Endothelial cell of umbilical vein (primary cell): ENCODE results near the gene DDA1.

Source experiments
- CTCF ChIP-seq, 2 donors: IDR thresholded peaks; 1 replicate in 1 of 2; 2 replicates in 1 of 2; pipeline ENCODE4 v1.5.1; 2011; ENCODE audit warnings: low read length in 2 of 2, mild to moderate bottlenecking in 2 of 2, moderate library complexity in 2 of 2, control low read depth in 1 of 2, inconsistent platforms in 1 of 2, low read depth in 1 of 2; ENCODE audit not compliant: insufficient read depth in 1 of 2; ENCODE audit errors: extremely low read depth in 1 of 2
- POLR2AphosphoS5 ChIP-seq: IDR thresholded peaks from 2 replicates; pipeline ENCODE4 v1.6.1; 2012; ENCODE audit warnings: low read depth, mild to moderate bottlenecking, control low read depth, low read length, moderate library complexity; ENCODE audit not compliant: insufficient read depth

- TF ChIP-seq CTCF (IDR thresholded peaks at IDR 0.05; ENCODE audit: extremely low read depth in 1 of 2, insufficient read depth in 1 of 2, low read depth in 1 of 2, low read length in 2 of 2), result no peak
- TF ChIP-seq POLR2AphosphoS5, result no peak
Observed at GRCh38 chr19:17266026-17266425, 43.3 kb upstream of the DDA1 start.
